CD14-positive monocyte (primary cell): ENCODE data around the gene GOLGA8A. TPM values are rescaled to one million over a fixed set of nuclear protein-coding genes. Genes with fewer than 3 reads are reported as not detected.

Source experiments
- DNase-seq, 3 donors: peaks; one replicate each; pipeline ENCODE4 v3.0.0-alpha.2; 2011 to 2022
- H2AFZ ChIP-seq: 2 replicates; pipeline ENCODE4 v1.6.0; 2012; ENCODE audit warnings: mild to moderate bottlenecking, low read depth, low read length, inconsistent platforms; ENCODE audit not compliant: insufficient read depth, poor library complexity, severe bottlenecking
- H3K27ac ChIP-seq, 2 donors: 1 replicate in 1 of 2; 2 replicates in 1 of 2; pipeline ENCODE4 v1.5.1; 2012 to 2013; ENCODE audit warnings: low read length in 2 of 2, control low read depth in 1 of 2, inconsistent platforms in 1 of 2, low read depth in 1 of 2, mild to moderate bottlenecking in 1 of 2
- H3K27me3 ChIP-seq, 2 donors: one replicate each; pipeline versions ENCODE4 v1.6.0 to v1.6.1; 2011 to 2013; ENCODE audit warnings: low read length in 2 of 2; ENCODE audit not compliant: control insufficient read depth in 2 of 2, insufficient read depth in 2 of 2
- H3K36me3 ChIP-seq, 2 donors: replicated peaks in 1 of 2; 1 replicate in 1 of 2; 2 replicates in 1 of 2; pipeline versions ENCODE4 v1.5.1 to v1.6.1; 2012 to 2013; ENCODE audit warnings: low read length in 2 of 2, control low read depth in 1 of 2, inconsistent platforms in 1 of 2, mild to moderate bottlenecking in 1 of 2; ENCODE audit not compliant: insufficient read depth in 2 of 2, control insufficient read depth in 1 of 2
- H3K4me1 ChIP-seq, 2 donors: 1 replicate in 1 of 2; 2 replicates in 1 of 2; pipeline versions ENCODE4 v1.5.1 to v1.6.1; 2012 to 2013; ENCODE audit warnings: low read length in 2 of 2, control low read depth in 1 of 2, inconsistent platforms in 1 of 2, mild to moderate bottlenecking in 1 of 2, moderate library complexity in 1 of 2; ENCODE audit not compliant: insufficient read depth in 2 of 2, control insufficient read depth in 1 of 2
- H3K4me2 ChIP-seq: replicated peaks from 2 replicates; pipeline ENCODE3; 2012; ENCODE audit warnings: low read length, moderate library complexity, mild to moderate bottlenecking; ENCODE audit not compliant: poor library complexity, severe bottlenecking; ENCODE audit errors: extremely low read depth
- H3K4me3 ChIP-seq, 3 experiments: fragments of 200-600 bp in 1 of 3; sonication (generic) in 1 of 3; replicated peaks in 1 of 3; 1 replicate in 2 of 3; 2 replicates in 1 of 3; pipeline ENCODE4 v1.5.1; 2011 to 2013; ENCODE audit warnings: low read length in 3 of 3, mild to moderate bottlenecking in 3 of 3, control low read depth in 2 of 3, low read depth in 2 of 3, inconsistent platforms in 1 of 3, moderate library complexity in 1 of 3
- H3K79me2 ChIP-seq: 2 replicates; pipeline ENCODE4 v1.6.0; 2012; ENCODE audit warnings: mild to moderate bottlenecking, control low read depth, inconsistent platforms, low read length, moderate library complexity; ENCODE audit not compliant: insufficient read depth
- H3K9ac ChIP-seq: 2 replicates; pipeline ENCODE4 v1.6.0; 2017; ENCODE audit warnings: low read length, mild to moderate bottlenecking; ENCODE audit not compliant: insufficient read depth, poor library complexity, severe bottlenecking
- H3K9me3 ChIP-seq, 2 donors: replicated peaks in 1 of 2; 1 replicate in 1 of 2; 2 replicates in 1 of 2; pipeline versions ENCODE4 v1.5.1 to v1.6.1; 2012 to 2013; ENCODE audit warnings: low read length in 2 of 2, control low read depth in 1 of 2; ENCODE audit not compliant: control insufficient read depth in 1 of 2, insufficient read depth in 1 of 2
- H4K20me1 ChIP-seq: 2 replicates; pipeline ENCODE4 v1.6.0; 2012; ENCODE audit warnings: mild to moderate bottlenecking, low read length, control low read depth, moderate library complexity; ENCODE audit not compliant: insufficient read depth
- H3K27ac Mint-ChIP-seq, 7 donors: one replicate each; pipeline ENCODE4 v1.8.0; 2020; ENCODE audit warnings: mild to moderate bottlenecking in 7 of 7, mixed read lengths in 7 of 7, moderate library complexity in 6 of 7, inconsistent platforms in 2 of 7
- H3K27me3 Mint-ChIP-seq, 3 donors: one replicate each; pipeline ENCODE4 v1.8.0; 2021 to 2022; ENCODE audit warnings: low read depth in 3 of 3, mild to moderate bottlenecking in 3 of 3, mixed read lengths in 3 of 3, moderate library complexity in 3 of 3, inconsistent platforms in 1 of 3
- H3K36me3 Mint-ChIP-seq, 2 donors: one replicate each; pipeline ENCODE4 v1.8.0; 2020; ENCODE audit warnings: mixed read lengths in 2 of 2, inconsistent platforms in 1 of 2, mild to moderate bottlenecking in 1 of 2
- H3K4me1 Mint-ChIP-seq: one replicate; pipeline ENCODE4 v1.8.0; 2020; ENCODE audit warnings: mild to moderate bottlenecking, mixed read lengths
- H3K4me3 Mint-ChIP-seq, 2 donors: one replicate each; pipeline ENCODE4 v1.8.0; 2020; ENCODE audit warnings: mild to moderate bottlenecking in 2 of 2, mixed read lengths in 2 of 2, moderate library complexity in 1 of 2
- H3K9me3 Mint-ChIP-seq, 7 donors: one replicate each; pipeline ENCODE4 v1.8.0; 2020 to 2022; ENCODE audit warnings: mixed read lengths in 7 of 7, mild to moderate bottlenecking in 6 of 7, moderate library complexity in 6 of 7, inconsistent platforms in 2 of 7
- CTCF ChIP-seq: fragments of 200-600 bp; IDR thresholded peaks from one replicate; pipeline ENCODE4 v1.8.0; 2022; ENCODE audit warnings: antibody characterized with exemption, mild to moderate bottlenecking
- WGBS: methylation state at CpG from one replicate; pipeline ENCODE4 v1.1.5; 2013; ENCODE audit warnings: missing lambda C conversion rate; ENCODE audit not compliant: insufficient coverage; 5-methylcytosine and 5-hydroxymethylcytosine counted together
- intact Hi-C, 2 donors: fragments of 100-400 bp; cut with micrococcal nuclease; formaldehyde crosslinking; loops; one replicate each; pipeline versions ENCODE4 v1.15.0 to v1.15.1; 2023
- polyA plus RNA-seq, 3 donors: library from polyadenylated mRNA; depleted of rRNA in 1 of 3; unstranded in 2 of 3; stranded (reverse) in 1 of 3; fragments of 300-500 nt in 2 of 3; fragments of >200 nt in 1 of 3; fragmentation: Illumina TruSeq in 2 of 3; gene quantifications; 1 replicate in 2 of 3; 2 replicates in 1 of 3; pipeline ENCODE4 v1.2.3, GENCODE V29; 2012 to 2021

Gene GOLGA8A
- polyA plus RNA-seq, 3 donors = 0.03 to 14.8 TPM; not detected in 1

GRCh38 chr15:34442891-34443290, 5.3 kb upstream of the GOLGA8A start:
- H3K9me3 Mint-ChIP-seq = peaks cover 0 to 4% (median 0%) of the 10 kb centered on the region in 7 donors
- Histone ChIP-seq H4K20me1 (no peaks in the 10 kb centered on the region), H2AFZ (no peak overlapping the region), H3K9ac (no peak overlapping the region), H3K27me3 (peaks cover 9 to 12% of the 10 kb centered on the region in 2 donors), H3K36me3 (no peaks in the 10 kb centered on the region), H3K9me3 (no peaks in the 10 kb centered on the region), H3K27ac (no peak overlapping the region), H3K79me2 (no peaks in the 10 kb centered on the region), H3K4me1 (no peaks in the 10 kb centered on the region), H3K4me3 (no peak overlapping the region), H3K4me2 (no peak overlapping the region)
- H3K36me3 Mint-ChIP-seq = no peaks in the 10 kb centered on the region
- no peak overlapping the region for H3K4me3 Mint-ChIP-seq
- no peaks in the 10 kb centered on the region for H3K4me1 Mint-ChIP-seq
- TF ChIP-seq CTCF = no peak
- DNase-seq = no peak
- no CpG with 5 or more reads among the region's 7 CpGs for WGBS
- intact Hi-C loops = no loop called here
- no peak overlapping the region for H3K27ac Mint-ChIP-seq
- H3K27me3 Mint-ChIP-seq = peaks cover 1 to 31% (median 16%) of the 10 kb centered on the region in 3 donors

GRCh38 chr15:34439878-34440277, 2.3 kb upstream of the GOLGA8A start:
- 94% methylated on average over 3 of the region's 5 CpGs for whole genome bisulfite sequencing
- Mint-ChIP-seq H3K4me3 (no peak overlapping the region), H3K4me1 (peaks cover 8% of the 10 kb centered on the region), H3K27me3 (peaks cover 17 to 51% (median 34%) of the 10 kb centered on the region in 3 donors), H3K36me3 (no peaks in the 10 kb centered on the region), H3K9me3 (peaks cover 0 to 5% (median 2%) of the 10 kb centered on the region in 7 donors), H3K27ac (no peak overlapping the region)
- no peak overlapping the region for H2AFZ ChIP-seq
- no peaks in the 10 kb centered on the region for H3K79me2 ChIP-seq
- no peaks in the 10 kb centered on the region for H4K20me1 ChIP-seq
- H3K9me3 ChIP-seq = no peaks in the 10 kb centered on the region
- TF ChIP-seq CTCF = no peak
- no peak overlapping the region for H3K4me3 ChIP-seq
- intact Hi-C loops = no loop called here
- peaks cover 0 to 10% of the 10 kb centered on the region in 2 donors for H3K4me1 ChIP-seq
- H3K9ac ChIP-seq = no peak overlapping the region
- H3K4me2 ChIP-seq = no peak overlapping the region
- peaks cover 15 to 25% of the 10 kb centered on the region in 2 donors for H3K27me3 ChIP-seq
- no peak overlapping the region for H3K27ac ChIP-seq
- no peak for DNase-seq
- no peaks in the 10 kb centered on the region for H3K36me3 ChIP-seq
